Erythroblast (primary cell): ENCODE measurements around the gene CELF4.

ENCODE experiments used
- GATA1 ChIP-seq: IDR thresholded peaks from 2 replicates; pipeline ENCODE4 v1.6.1; 2011; ENCODE audit warnings: low read depth, mild to moderate bottlenecking, control low read depth, low read length, moderate library complexity
- POLR2A ChIP-seq: IDR thresholded peaks from 2 replicates; pipeline ENCODE4 v1.6.1; 2011; ENCODE audit warnings: mild to moderate bottlenecking, low read length

- TF ChIP-seq POLR2A (no peak), GATA1 (no peak)
These were observed 18.9 kb downstream of the CELF4 start for GRCh38 chr18:37546651-37547050.
